SK-N-DZ (cell line): Measurements from ENCODE around the gene MYO16.
"Not testable (repeated sequence)": the region's sequence is repeated elsewhere in the genome, so short reads cannot be mapped to it uniquely, and the experiment has no call there.

ENCODE experiments used
- DNase-seq: peaks from one replicate; pipeline ENCODE4 v3.0.0-alpha.2; 2015; ENCODE audit warnings: low spot score

The MYO16 gene

GRCh38 chr13:109182777-109183465, 553.5 kb downstream of the MYO16 start:
- DNase-seq: no peak

GRCh38 chr13:109191413-109191812, 562.0 kb downstream of the MYO16 start:
- no peak for DNase-seq

DNA sequence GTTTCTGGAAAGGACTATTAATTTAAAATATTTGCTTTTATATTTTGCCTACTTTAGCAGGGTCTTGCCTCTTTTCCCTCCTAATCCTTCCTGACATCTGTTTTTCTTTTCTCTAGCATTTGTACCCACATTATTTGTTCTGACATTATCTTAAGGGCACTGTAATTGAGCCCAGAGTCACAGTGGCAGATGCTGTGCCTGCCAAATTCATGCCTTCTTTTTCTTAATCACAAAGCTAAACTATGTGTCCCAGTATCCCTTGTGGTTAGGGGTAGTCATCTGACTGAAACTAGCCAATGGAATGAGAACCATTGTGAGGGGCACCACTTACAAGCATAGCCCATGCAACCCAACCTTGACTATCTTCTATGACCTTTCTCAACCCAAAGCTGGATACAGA, 562.9 kb downstream of the MYO16 start:
- DNase-seq: no peak

- DNase-seq: no peak
Observed at GRCh38 chr13:109196948-109197347, 567.5 kb downstream of the MYO16 start.

GRCh38 chr13:109198585-109198984, 569.2 kb downstream of the MYO16 start:
- DNase-seq: no peak

GRCh38 chr13:109199280-109199679, 569.9 kb downstream of the MYO16 start:
- DNase-seq: no peak

GRCh38 chr13:109200556-109200955, 571.1 kb downstream of the MYO16 start:
- no peak for DNase-seq

DNA sequence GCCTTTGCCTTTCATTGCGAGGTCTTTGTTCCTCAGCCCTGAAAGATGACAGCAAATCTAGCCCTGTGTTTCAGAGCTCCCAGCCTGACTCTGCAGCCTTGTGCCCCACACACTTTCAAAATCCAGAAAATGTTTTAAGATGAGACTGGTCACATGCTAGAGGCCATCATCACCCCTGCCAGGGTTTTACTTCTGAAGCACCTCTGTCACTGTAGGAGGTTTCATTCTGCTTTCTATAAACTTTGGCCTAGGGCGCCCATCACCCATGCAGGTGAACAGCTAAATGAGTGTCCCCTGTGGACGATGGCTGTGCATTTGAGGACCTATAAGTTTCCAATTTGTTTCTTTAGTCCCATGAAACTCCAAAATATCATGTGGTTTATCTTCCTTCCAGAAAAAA, 574.2 kb downstream of the MYO16 start:
- DNase-seq: no peak

DNA sequence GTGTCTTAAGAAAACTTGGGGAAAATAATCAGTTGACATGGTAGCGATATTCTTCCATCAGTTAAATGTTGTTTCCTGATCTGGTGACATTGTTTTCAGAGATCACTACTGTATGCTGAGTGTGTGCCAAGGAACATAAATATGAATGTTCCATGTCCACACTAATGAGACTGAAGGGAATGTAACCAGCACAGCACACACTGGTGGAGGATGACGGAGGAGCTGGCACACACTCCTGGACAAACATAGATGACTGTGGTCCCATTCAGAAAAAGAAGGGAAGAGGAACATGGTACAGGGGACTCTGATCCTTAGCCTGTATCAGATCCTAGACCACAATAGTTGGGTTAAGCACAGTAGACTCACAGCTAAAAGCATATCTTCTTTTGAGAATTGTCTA, 574.8 kb downstream of the MYO16 start:
- no peak for DNase-seq

DNA sequence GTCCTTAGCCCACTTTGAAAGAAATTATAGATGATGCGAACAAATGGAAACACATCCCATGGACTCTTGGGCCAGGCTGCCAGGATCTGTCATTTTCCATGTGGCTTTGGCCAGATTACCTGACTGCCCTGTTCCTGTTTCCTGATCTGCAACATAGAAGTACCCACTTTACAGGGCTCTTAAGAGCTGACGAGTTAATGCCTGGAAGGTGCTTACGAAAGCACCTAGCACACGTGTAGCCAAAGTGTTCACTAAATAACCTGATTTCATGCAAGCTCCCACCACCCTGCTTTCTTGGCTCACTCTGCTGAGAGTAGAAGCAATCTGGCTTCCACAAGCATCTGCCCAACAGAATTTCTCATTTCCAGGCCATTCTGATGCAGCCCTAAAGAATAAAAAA, 575.2 kb downstream of the MYO16 start:
- DNase-seq: no peak

- no peak for DNase-seq
Observed at GRCh38 chr13:109205315-109205714, 575.9 kb downstream of the MYO16 start.

GRCh38 chr13:109206616-109207015, 577.2 kb downstream of the MYO16 start:
- DNase-seq: no peak

DNA sequence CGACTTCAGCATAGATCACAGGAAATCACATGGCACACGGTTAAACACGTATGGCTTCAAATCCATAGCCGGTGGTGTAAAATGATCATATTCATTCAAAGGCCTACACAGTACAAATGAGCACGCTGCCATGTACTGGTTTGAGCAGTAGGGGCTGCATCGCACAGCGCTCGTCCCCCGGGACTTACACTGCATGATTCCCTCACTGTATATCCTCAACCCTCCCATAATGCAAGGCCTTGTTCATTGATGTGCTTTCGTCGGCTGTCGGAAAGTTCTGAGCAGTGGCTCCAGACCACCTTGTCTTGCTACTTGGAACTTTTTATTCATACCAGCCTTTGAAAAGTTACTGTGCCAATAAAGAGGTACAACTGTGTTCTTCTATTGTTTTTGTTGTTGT, 578.2 kb downstream of the MYO16 start:
- DNase-seq: no peak

DNA sequence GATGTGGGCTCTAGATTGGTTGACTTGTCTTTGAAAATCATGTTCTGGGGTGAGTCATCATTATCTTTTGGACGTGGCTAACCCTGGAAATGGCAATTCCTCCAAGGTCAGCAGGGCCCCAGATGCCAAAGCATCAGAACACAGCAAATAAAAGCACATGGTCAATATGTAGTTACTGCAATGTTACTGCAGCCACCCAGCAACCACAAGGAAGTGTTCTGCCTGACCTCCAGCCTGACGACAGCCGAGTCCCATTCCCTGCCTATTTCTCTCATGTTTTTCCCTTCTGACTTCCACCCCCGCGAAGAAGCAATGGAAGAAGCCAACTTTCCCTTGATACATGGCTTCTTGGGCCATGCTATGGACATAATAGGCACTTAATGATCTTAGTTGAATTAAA, 579.1 kb downstream of the MYO16 start:
- no peak for DNase-seq

GRCh38 chr13:109209526-109209925, 580.1 kb downstream of the MYO16 start:
- no peak for DNase-seq

- no peak for DNase-seq
Observed at GRCh38 chr13:109211616-109212015, 582.2 kb downstream of the MYO16 start.

DNA sequence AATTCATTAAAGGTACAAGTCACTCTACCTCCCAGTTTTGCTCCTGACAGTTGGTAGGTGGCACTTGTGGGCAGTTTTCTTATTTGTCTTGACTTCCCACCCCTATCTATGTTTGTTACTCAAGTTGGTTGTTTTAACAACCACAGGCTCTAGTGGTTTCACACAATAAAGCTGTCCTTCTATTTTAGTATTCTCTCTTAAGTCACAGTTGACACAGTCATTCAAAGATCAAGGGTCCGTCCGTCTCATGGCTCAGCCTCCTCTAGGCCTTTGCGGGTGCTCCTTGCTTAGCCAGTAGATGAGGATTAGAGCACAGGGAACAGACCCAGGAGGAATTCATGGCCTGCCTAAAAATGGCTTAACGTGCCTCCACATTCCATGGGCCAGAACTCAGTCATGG, 583.2 kb downstream of the MYO16 start:
- no peak for DNase-seq

DNA sequence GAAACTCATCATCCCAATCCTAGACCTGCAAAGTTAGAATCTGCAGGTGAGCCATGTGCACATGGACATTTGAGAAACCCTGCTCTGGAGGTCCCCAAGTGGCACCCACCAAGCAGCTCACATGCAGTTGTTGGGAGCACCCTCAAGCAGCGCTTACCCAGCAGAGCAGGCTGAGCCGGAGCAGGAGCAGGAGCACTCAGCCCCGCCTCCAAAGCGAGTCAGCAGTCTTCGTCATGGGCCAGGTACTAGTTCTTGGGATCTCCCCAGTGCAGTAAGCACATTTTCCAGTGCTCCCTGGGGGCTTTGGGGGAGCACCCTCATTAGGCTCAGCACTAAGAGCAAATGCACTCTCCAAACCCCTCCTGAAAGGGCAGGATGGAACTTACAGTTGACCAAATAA, 584.3 kb downstream of the MYO16 start:
- DNase-seq: no peak

- DNase-seq: no peak
Observed at GRCh38 chr13:109214393-109214792, 585.0 kb downstream of the MYO16 start.

GRCh38 chr13:109215377-109215776, 586.0 kb downstream of the MYO16 start:
- no peak for DNase-seq

GRCh38 chr13:109217510-109217909, 588.1 kb downstream of the MYO16 start:
- not testable (repeated sequence) for DNase-seq

DNA sequence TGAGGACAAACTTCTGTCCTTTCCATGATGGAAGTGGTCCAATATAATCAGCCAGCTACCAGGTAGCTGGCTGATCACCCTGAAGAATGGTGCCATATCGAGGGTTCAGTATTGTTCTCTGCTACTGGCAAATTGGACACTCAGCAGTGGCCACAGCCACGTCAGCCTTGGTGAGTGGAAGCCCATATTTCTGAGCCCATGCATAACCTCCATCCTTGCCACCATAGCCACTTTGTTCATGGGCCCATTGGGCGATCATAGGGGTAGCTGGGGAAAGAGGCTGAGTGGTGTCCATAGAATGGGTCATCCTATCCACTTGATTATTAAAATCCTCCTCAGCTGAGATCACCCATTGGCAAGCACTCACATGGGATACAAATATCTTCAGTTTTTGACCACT, 591.2 kb downstream of the MYO16 start:
- DNase-seq: no peak

- no peak for DNase-seq
Observed at GRCh38 chr13:109224033-109224432, 594.6 kb downstream of the MYO16 start.

DNA sequence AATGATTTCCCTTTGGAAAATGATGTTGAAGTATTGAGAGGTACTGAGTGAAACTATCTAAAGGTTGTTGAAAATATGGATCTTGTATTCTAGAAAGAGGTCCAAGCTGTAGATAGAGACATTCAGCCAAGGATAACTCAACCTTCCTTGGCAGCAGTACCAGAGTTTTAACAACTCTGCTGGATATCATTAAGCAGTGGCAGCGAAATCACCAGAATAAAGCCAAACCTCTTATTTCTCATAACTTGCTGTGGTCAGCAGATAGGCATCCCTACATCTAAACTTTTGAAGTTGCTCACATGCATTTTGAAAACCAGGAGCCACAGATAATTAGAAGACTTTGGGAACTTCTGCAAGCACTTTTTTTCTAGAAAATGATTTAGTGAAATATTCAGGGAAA, 597.2 kb downstream of the MYO16 start:
- no peak for DNase-seq
